B cell (primary cell): ENCODE measurements around the gene CDC42SE2.
"Not testable (repeated sequence)": the region's sequence is repeated elsewhere in the genome, so short reads cannot be mapped to it uniquely, and the experiment has no call there.

Experiments used
- CTCF ChIP-seq: fragments of 200-600 bp; IDR thresholded peaks from one replicate; pipeline ENCODE4 v1.8.0; 2022; ENCODE audit warnings: antibody characterized with exemption, mild to moderate bottlenecking
- EZH2 ChIP-seq: IDR thresholded peaks from 2 replicates; pipeline ENCODE4 v1.6.1; 2012; ENCODE audit warnings: borderline replicate concordance, low read depth, mild to moderate bottlenecking, moderate library complexity, low read length; ENCODE audit not compliant: insufficient read depth, poor library complexity, severe bottlenecking

- not testable (repeated sequence) for TF ChIP-seq EZH2, CTCF
Observed at GRCh38 chr5:131399007-131399406, 135.2 kb downstream of the CDC42SE2 start.
